SH-SY5Y (cell line): Measurements from ENCODE around the gene SKIC2.

Experiments used
- GATA2 ChIP-seq: IDR thresholded peaks from 2 replicates; pipeline ENCODE4 v1.6.1; 2011; ENCODE audit warnings: mild to moderate bottlenecking, low read depth, low read length
- GATA3 ChIP-seq: IDR thresholded peaks from 2 replicates; pipeline ENCODE4 v1.6.1; 2011; ENCODE audit warnings: low read depth, mild to moderate bottlenecking, low read length, moderate library complexity

- TF ChIP-seq GATA3 (no peak), GATA2 (no peak)
Observed at GRCh38 chr6:31947070-31947675, 11.8 kb upstream of the SKIC2 start.
